Panc1 (cell line): ENCODE results near the gene KMT2D. TPM values are rescaled to one million over a fixed set of nuclear protein-coding genes. Genes with fewer than 3 reads are reported as not detected.

Source experiments
- ATAC-seq: fragments of 200-7000 bp; cut with Tn5 transposase; 2 replicates; pipeline ENCODE4 v1.9.1; 2020; ENCODE audit warnings: mild to moderate bottlenecking, moderate library complexity
- BruUV-seq: library from RNA; stranded (reverse); fragments of 400-500 nt; replicated peaks from 2 replicates; lab custom pipeline; 2021; lab: Mats Ljungman, UMichigan
- CTCF ChIA-PET: fragments of 300-600 bp; sonication (Branson Sonifier 250); formaldehyde crosslinking; loops from one replicate; lab custom pipeline; 2022; ENCODE audit warnings: antibody characterized with exemption; lab: Charles Lee
- POLR2A ChIA-PET: fragments of 300-600 bp; sonication (Branson Sonifier 250); formaldehyde crosslinking; loops from one replicate; lab custom pipeline; 2022; ENCODE audit warnings: antibody characterized with exemption; lab: Charles Lee
- DNase-seq: peaks from one replicate; pipeline ENCODE4 v3.0.0-alpha.2; 2010; ENCODE audit warnings: low read depth, low spot score
- H3K27ac ChIP-seq: 2 replicates; pipeline ENCODE4 v1.5.1; 2011; ENCODE audit warnings: mild to moderate bottlenecking, low read length, inconsistent platforms
- H3K27me3 ChIP-seq: fragments of 200-500 bp; sonication (Bioruptor generic); 2 replicates; pipeline ENCODE4 v1.6.0; 2014; ENCODE audit warnings: low read length, inconsistent platforms; ENCODE audit not compliant: control insufficient read depth, insufficient read depth
- H3K36me3 ChIP-seq: fragments of 200-500 bp; sonication (Bioruptor generic); 2 replicates; pipeline ENCODE4 v1.5.1; 2014; ENCODE audit warnings: inconsistent platforms, mild to moderate bottlenecking, low read length, moderate library complexity; ENCODE audit not compliant: control insufficient read depth, insufficient read depth
- H3K4me1 ChIP-seq: 2 replicates; pipeline ENCODE4 v1.5.1; 2011; ENCODE audit warnings: inconsistent platforms, mild to moderate bottlenecking, low read length, moderate library complexity; ENCODE audit not compliant: control insufficient read depth, insufficient read depth
- H3K4me3 ChIP-seq, 2 experiments: 2 replicates each; pipeline ENCODE4 v1.5.1; 2011 to 2012; ENCODE audit warnings: low read depth in 2 of 2, low read length in 2 of 2, mild to moderate bottlenecking in 2 of 2, inconsistent platforms in 1 of 2, moderate library complexity in 1 of 2
- H3K9me3 ChIP-seq: fragments of 200-500 bp; sonication (Bioruptor generic); 2 replicates; pipeline ENCODE4 v1.5.1; 2014; ENCODE audit warnings: low read depth, mild to moderate bottlenecking, inconsistent platforms, low read length, moderate library complexity; ENCODE audit not compliant: control insufficient read depth, insufficient read depth
- POLR2AphosphoS5 ChIP-seq: IDR thresholded peaks from 2 replicates; pipeline ENCODE4 v1.6.1; 2012; ENCODE audit warnings: mild to moderate bottlenecking, low read depth, low read length, moderate library complexity
- REST ChIP-seq, 2 experiments: IDR thresholded peaks; 2 replicates each; pipeline ENCODE4 v1.6.1; 2011 to 2012; ENCODE audit warnings: low read depth in 2 of 2, control low read depth in 1 of 2, low read length in 1 of 2, mild to moderate bottlenecking in 1 of 2, moderate library complexity in 1 of 2; ENCODE audit not compliant: insufficient read depth in 1 of 2
- SIN3A ChIP-seq: IDR thresholded peaks from 2 replicates; pipeline ENCODE4 v1.6.1; 2012; ENCODE audit warnings: low read depth, mild to moderate bottlenecking, low read length, moderate library complexity, borderline replicate concordance; ENCODE audit not compliant: insufficient read depth
- TCF7L2 ChIP-seq: IDR thresholded peaks from 2 replicates; pipeline ENCODE4 v1.6.1; 2011; ENCODE audit warnings: mild to moderate bottlenecking, low read depth, low read length, inconsistent platforms
- in situ Hi-C: cut with HindIII; loops from 2 replicates; pipeline ENCODE4 v1.10.0; 2016; ENCODE audit warnings: low sequenced_read_pairs, low pct_unique_long_range_greater_than_20kb
- intact Hi-C: fragments of 100-400 bp; cut with micrococcal nuclease; formaldehyde crosslinking; loops from one replicate; pipeline ENCODE4 v1.10.0; 2022; ENCODE audit not compliant: unreplicated experiment
- total RNA-seq: library from RNA; stranded (reverse); gene quantifications from one replicate; pipeline ENCODE4 v1.2.1, GENCODE V29; 2021; ENCODE audit not compliant: unreplicated experiment
- TF ChIP-seq, protein P1 (sequence below): fragments of 450-650 bp; IDR thresholded peaks from 2 replicates; pipeline ENCODE4 v1.5.1; 2017; ENCODE audit warnings: mild to moderate bottlenecking

Gene KMT2D
- total RNA-seq, 1 experiment from 2014 or later: 64.7 TPM

DNA sequence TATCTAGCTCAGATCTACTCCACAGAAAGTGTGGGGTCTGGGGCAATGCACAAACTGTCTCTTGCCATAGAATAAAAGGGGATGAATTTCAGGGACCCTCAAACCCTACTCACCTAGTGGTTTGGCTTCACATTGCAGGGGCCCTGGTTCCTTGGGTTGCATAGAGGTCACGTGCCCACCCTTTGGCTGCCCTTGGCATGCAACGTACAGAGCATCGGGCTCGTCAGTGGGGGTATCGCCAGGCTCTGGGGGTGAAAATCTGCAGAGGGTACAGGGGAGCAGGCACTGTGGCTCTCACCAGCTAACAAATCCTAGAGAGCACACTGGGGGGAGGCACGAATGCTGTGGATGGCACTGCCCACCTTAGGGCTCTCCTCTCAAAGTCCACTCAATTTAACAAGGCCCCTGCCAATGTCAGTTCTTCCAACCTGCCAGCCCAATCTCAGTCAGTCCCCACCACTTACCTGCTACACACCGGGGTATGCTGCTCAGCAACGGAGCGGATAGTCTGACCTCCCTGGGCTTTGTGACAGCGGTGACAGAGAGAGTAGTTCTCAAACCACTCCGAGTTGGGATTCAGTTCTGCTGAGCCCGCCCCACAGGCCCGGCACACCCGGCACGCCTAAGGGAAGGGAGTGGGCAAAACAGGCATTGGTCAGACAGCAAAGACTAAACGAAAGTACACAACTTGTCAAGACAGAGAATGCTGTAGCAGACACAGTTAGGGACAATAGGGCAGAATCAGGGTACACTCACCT, 8.0 kb downstream of the KMT2D start:
- CTCF ChIA-PET: no interaction called here
- POLR2A ChIA-PET: no interaction called here
- peaks cover 34% of the 10 kb centered on the region for H3K36me3 ChIP-seq
- H3K4me1 ChIP-seq: peaks cover 22% of the 10 kb centered on the region
- TSS peak; percentile 16 for BruUV-seq
- H3K27me3 ChIP-seq: no peaks in the 10 kb centered on the region
- H3K4me3 ChIP-seq: no peak overlapping the region
- no peak overlapping the region for H3K27ac ChIP-seq
- no peak for DNase-seq
- ATAC-seq: no peak
- TF ChIP-seq, protein P1, sequence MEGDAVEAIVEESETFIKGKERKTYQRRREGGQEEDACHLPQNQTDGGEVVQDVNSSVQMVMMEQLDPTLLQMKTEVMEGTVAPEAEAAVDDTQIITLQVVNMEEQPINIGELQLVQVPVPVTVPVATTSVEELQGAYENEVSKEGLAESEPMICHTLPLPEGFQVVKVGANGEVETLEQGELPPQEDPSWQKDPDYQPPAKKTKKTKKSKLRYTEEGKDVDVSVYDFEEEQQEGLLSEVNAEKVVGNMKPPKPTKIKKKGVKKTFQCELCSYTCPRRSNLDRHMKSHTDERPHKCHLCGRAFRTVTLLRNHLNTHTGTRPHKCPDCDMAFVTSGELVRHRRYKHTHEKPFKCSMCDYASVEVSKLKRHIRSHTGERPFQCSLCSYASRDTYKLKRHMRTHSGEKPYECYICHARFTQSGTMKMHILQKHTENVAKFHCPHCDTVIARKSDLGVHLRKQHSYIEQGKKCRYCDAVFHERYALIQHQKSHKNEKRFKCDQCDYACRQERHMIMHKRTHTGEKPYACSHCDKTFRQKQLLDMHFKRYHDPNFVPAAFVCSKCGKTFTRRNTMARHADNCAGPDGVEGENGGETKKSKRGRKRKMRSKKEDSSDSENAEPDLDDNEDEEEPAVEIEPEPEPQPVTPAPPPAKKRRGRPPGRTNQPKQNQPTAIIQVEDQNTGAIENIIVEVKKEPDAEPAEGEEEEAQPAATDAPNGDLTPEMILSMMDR: no peak
- TF ChIP-seq REST (IDR thresholded peaks at IDR 0.05; ENCODE audit: insufficient read depth in 1 of 2, low read depth in 2 of 2, low read length in 1 of 2) (no peak), SIN3A (no peak), TCF7L2 (no peak)
- no peaks in the 10 kb centered on the region for H3K9me3 ChIP-seq
- intact Hi-C loops: no loop called here
- in situ Hi-C loops: no loop called here

DNA sequence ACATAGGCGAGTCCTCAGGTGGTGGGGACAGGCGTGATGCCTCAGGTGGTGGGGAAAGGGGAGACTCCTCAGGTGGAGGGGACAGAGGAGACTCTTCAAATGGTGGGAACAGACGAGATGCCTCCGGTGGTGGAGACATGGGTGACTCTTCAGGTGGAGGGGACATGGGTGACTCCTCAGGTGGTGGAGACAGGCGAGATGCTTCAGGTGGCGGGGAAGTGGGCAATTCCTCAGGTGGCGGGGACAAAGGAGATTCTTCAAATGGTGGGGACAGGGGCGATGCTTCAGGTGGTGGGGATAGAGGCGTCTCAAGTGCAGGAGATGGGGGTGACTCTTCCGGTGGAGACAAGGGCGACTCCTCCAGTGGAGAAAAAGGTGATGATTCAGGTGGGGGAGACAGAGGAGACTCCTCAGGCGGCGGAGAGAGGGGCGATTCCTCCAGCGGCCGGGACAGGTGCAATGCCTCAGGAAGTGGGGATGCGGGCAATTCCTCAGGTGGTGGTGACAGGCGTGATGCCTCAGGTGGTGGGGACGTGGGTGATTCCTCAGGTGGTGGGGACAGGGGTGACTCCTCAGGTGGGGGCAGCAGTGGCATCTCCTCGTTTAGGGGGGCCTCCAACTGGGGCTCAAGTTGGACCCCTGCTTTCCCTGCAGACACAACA, 8.7 kb downstream of the KMT2D start:
- BruUV-seq: no TSS peak
- no peak for ATAC-seq
- intact Hi-C loops: no loop called here
- POLR2A ChIA-PET: no interaction called here
- TF ChIP-seq POLR2AphosphoS5 (no peak), REST (IDR thresholded peaks at IDR 0.05; ENCODE audit: insufficient read depth in 1 of 2, low read depth in 2 of 2, low read length in 1 of 2) (no peak), SIN3A (no peak), TCF7L2 (no peak)
- TF ChIP-seq, protein P1: no peak
- no peaks in the 10 kb centered on the region for H3K9me3 ChIP-seq
- CTCF ChIA-PET: no interaction called here
- in situ Hi-C loops: no loop called here
- H3K4me1 ChIP-seq: peaks cover 15% of the 10 kb centered on the region
- no peak overlapping the region for H3K4me3 ChIP-seq
- H3K27ac ChIP-seq: no peak overlapping the region
- no peak for DNase-seq
- H3K36me3 ChIP-seq: peaks cover 37% of the 10 kb centered on the region
- H3K27me3 ChIP-seq: no peaks in the 10 kb centered on the region
